PC-9 (cell line): ENCODE measurements around the gene CDKN1A. TPM values are rescaled to one million over a fixed set of nuclear protein-coding genes. Genes with fewer than 3 reads are reported as not detected.

ENCODE experiments used
- BruUV-seq: library from RNA; stranded (reverse); fragments of 400-500 nt; replicated peaks from 2 replicates; lab custom pipeline; 2021; lab: Mats Ljungman, UMichigan
- CTCF ChIA-PET: fragments of 300-600 bp; sonication (Branson Sonifier 250); formaldehyde crosslinking; loops from one replicate; lab custom pipeline; 2022; ENCODE audit warnings: antibody characterized with exemption; lab: Charles Lee
- POLR2A ChIA-PET: fragments of 300-600 bp; sonication (Branson Sonifier 250); formaldehyde crosslinking; loops from one replicate; lab custom pipeline; 2022; ENCODE audit warnings: antibody characterized with exemption; ENCODE audit not compliant: unreplicated experiment; lab: Charles Lee
- DNase-seq, 2 experiments: peaks; one replicate each; pipeline versions ENCODE4 v3.0.0 to v3.0.0-alpha.2; 2015 to 2022; ENCODE audit warnings: mixed read lengths in 1 of 2
- H2AFZ ChIP-seq: fragments of 200-600 bp; sonication (generic); 2 replicates; pipeline ENCODE4 v1.8.1; 2017; ENCODE audit warnings: antibody characterized with exemption
- H3F3A ChIP-seq: fragments of 200-600 bp; sonication (generic); 2 replicates; pipeline ENCODE4 v1.8.1; 2017; ENCODE audit warnings: antibody characterized with exemption, mild to moderate bottlenecking, low read depth; ENCODE audit not compliant: insufficient read depth
- H3K27ac ChIP-seq: fragments of 200-600 bp; sonication (generic); 2 replicates; pipeline ENCODE4 v1.6.1; 2016; ENCODE audit warnings: mixed run types
- H3K27me3 ChIP-seq: fragments of 200-600 bp; sonication (generic); 2 replicates; pipeline ENCODE4 v1.6.1; 2016; ENCODE audit warnings: low read depth, mixed run types; ENCODE audit not compliant: insufficient read depth
- H3K36me3 ChIP-seq: fragments of 200-600 bp; sonication (generic); 2 replicates; pipeline ENCODE4 v1.6.1; 2016; ENCODE audit warnings: low read depth, mixed run types
- H3K4me1 ChIP-seq: fragments of 200-600 bp; sonication (generic); replicated peaks from 2 replicates; pipeline ENCODE4 v1.6.1; 2016; ENCODE audit warnings: mixed run types; ENCODE audit not compliant: insufficient read depth
- H3K4me2 ChIP-seq: fragments of 200-600 bp; sonication (generic); 2 replicates; pipeline ENCODE4 v1.6.1; 2017; ENCODE audit warnings: mixed run types
- H3K4me3 ChIP-seq: fragments of 200-600 bp; sonication (generic); 2 replicates; pipeline ENCODE4 v1.6.1; 2016; ENCODE audit warnings: mixed run types
- H3K79me2 ChIP-seq: fragments of 200-600 bp; sonication (generic); 2 replicates; pipeline ENCODE4 v1.6.1; 2017; ENCODE audit warnings: low read depth, mixed run types
- H3K9me2 ChIP-seq: fragments of 200-600 bp; sonication (generic); 2 replicates; pipeline ENCODE4 v1.8.1; 2017; ENCODE audit warnings: mild to moderate bottlenecking; ENCODE audit not compliant: insufficient read depth
- H3K9me3 ChIP-seq: fragments of 200-600 bp; sonication (generic); 2 replicates; pipeline ENCODE4 v1.8.1; 2016; ENCODE audit warnings: low read depth; ENCODE audit not compliant: insufficient read depth
- H4K20me1 ChIP-seq: fragments of 200-600 bp; sonication (generic); 2 replicates; pipeline ENCODE4 v1.8.1; 2017; ENCODE audit not compliant: insufficient read depth
- CTCF ChIP-seq: fragments of 200-600 bp; sonication (generic); conservative IDR thresholded peaks from 2 replicates; pipeline ENCODE4 v1.6.1; 2017; ENCODE audit warnings: mixed run types, antibody characterized with exemption, mild to moderate bottlenecking, moderate library complexity
- EZH2 ChIP-seq: fragments of 200-600 bp; sonication (generic); IDR thresholded peaks from 2 replicates; pipeline ENCODE4 v1.8.0; 2017; ENCODE audit warnings: antibody characterized with exemption, low read depth
- intact Hi-C: fragments of 100-400 bp; cut with micrococcal nuclease; formaldehyde crosslinking; loops from one replicate; pipeline ENCODE4 v1.10.0; 2022; ENCODE audit not compliant: unreplicated experiment
- total RNA-seq: library from RNA; stranded (reverse); gene quantifications from 2 replicates; pipeline ENCODE4 v1.2.3, GENCODE V29; 2021

CDKN1A gene
- total RNA-seq, 1 experiment from 2014 or later = 14.8 TPM

DNA sequence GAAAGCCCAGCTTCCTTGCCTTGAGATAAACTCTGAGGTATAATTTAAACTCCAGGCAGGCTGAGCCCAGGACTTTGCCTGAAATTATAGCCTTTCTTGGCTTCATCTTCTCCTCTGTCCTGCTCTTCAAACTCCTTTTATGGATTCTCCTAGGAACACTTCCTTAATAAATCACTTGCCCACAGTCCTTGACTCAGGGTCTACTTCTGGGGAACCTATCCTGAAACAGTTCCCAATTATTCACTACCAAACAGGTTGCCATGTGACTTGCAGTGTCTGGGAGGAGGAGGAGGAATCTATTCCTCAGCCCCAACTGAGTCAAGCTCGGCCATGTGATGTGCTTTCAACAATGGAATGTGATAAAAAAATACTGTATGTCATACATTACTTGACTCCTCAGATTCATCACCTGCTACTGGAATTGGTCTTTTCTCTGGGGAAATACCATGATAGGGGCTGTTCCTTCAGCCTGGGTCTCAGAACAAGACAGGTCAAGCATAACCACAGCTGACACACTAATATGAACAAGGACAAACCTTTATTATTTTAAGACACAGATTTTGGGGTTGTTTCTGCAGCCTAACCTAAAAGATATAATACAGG is 20.5 kb upstream of the CDKN1A start:
- Histone ChIP-seq H4K20me1 (no peaks in the 10 kb centered on the region), H3K9me2 (no peaks in the 10 kb centered on the region), H3K4me3 (no peak overlapping the region), H3K79me2 (no peaks in the 10 kb centered on the region), H3K27ac (no peak overlapping the region), H3K36me3 (no peaks in the 10 kb centered on the region), H2AFZ (no peak overlapping the region), H3K4me2 (no peak overlapping the region), H3K9me3 (no peaks in the 10 kb centered on the region), H3K27me3 (no peaks in the 10 kb centered on the region), H3K4me1 (peaks cover 9% of the 10 kb centered on the region), H3F3A (peaks cover 4% of the 10 kb centered on the region; the same call in 1 of the 2 replicates)
- POLR2A ChIA-PET = interaction anchor here (0.6 kb wide), 1 partner anchor 950 kb away, joined by 7 read pairs; no protein-coding TSS in a partner anchor
- TF ChIP-seq CTCF (no peak), EZH2 (no peak)
- BruUV-seq = no TSS peak
- intact Hi-C loops = no loop called here
- CTCF ChIA-PET = no interaction called here
- DNase-seq = no peak

DNA sequence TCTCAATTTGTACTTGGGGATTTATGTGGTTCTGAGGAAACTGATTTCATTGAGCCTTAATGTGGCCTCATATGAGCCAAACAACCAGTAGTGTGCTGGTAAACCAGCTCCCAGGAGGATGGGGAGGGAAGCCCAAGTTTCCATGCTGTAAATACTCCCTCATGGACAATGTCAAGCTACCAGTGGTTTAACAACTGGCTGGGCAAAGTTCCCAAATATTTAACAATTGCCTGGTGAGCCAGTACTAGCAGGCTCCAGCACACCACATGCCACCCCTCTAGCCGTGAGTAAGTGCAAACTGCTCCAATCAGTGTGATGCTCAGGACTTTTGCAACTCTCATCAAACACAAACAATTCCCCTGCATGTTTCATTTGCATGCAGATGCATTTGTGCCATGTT is 19.2 kb upstream of the CDKN1A start:
- no peaks in the 10 kb centered on the region for H3K36me3 ChIP-seq
- no peaks in the 10 kb centered on the region for H4K20me1 ChIP-seq
- H3K79me2 ChIP-seq = no peaks in the 10 kb centered on the region
- no peaks in the 10 kb centered on the region for H3K9me2 ChIP-seq
- H3K27me3 ChIP-seq = no peaks in the 10 kb centered on the region
- CTCF ChIA-PET = no interaction called here
- no peak for DNase-seq
- POLR2A ChIA-PET = no interaction called here
- intact Hi-C loops = no loop called here
- no peak overlapping the region for H3K4me3 ChIP-seq
- BruUV-seq = no TSS peak
- no peaks in the 10 kb centered on the region for H3K9me3 ChIP-seq
- H2AFZ ChIP-seq = no peak overlapping the region
- H3F3A ChIP-seq = peaks cover 12% of the 10 kb centered on the region; the same call in 1 of the 2 replicates
- H3K27ac ChIP-seq = no peak overlapping the region
- TF ChIP-seq EZH2 = no peak
- TF ChIP-seq CTCF = no peak
- H3K4me2 ChIP-seq = no peak overlapping the region
- H3K4me1 ChIP-seq = peaks cover 14% of the 10 kb centered on the region

DNA sequence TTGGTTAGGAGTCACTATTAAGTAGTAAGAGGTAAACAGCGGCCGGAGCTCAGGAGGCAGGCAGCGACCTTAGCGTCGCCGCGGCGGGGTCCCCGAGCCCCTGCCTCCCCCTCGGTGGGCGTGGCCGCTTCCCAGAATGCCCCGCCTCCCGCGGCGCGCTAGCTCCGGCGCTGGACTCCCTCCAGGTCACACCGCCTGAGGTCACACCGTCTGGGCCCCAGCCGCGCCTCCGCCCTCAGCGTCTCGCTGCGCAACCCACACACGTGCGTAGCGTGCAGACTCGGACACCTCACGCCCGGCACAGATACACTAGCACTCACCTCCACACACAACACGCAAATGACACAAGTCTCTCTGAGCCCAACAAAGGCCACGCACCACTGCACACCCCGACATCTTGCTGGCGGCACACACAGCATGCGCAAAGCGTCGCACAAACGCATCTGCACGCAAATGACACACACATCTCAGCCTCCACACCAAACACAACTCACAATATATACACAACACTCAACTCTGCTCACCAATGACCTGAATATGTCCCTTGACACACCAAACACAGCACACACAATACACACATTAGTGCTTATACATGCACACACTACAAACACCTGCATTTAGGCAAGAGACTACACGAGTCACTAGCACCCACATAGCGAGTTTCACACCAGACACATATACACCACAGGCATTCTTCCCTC is 17.6 kb upstream of the CDKN1A start:
- Histone ChIP-seq H3K9me3 (no peaks in the 10 kb centered on the region), H2AFZ (no peak overlapping the region), H3K79me2 (no peaks in the 10 kb centered on the region), H3F3A (peaks cover 12% of the 10 kb centered on the region; the same call in 1 of the 2 replicates), H3K27ac (no peak overlapping the region), H3K4me2 (no peak overlapping the region), H3K4me1 (peaks cover 14% of the 10 kb centered on the region), H3K36me3 (no peaks in the 10 kb centered on the region), H3K9me2 (no peaks in the 10 kb centered on the region), H4K20me1 (no peaks in the 10 kb centered on the region), H3K4me3 (no peak overlapping the region), H3K27me3 (no peaks in the 10 kb centered on the region)
- TF ChIP-seq CTCF = no peak
- no peak for TF ChIP-seq EZH2
- CTCF ChIA-PET = no interaction called here
- BruUV-seq = no TSS peak
- peak in 1 of 2 experiments; percentile 60 for DNase-seq
- POLR2A ChIA-PET = no interaction called here
- intact Hi-C loops = no loop called here
